HG03432 (cell line): Measurements from ENCODE around the gene FAM72C.
"Not testable (repeated sequence)": the region's sequence is repeated elsewhere in the genome, so short reads cannot be mapped to it uniquely, and the experiment has no call there.

Source experiments
- ATAC-seq: cut with Tn5 transposase; IDR thresholded peaks from one replicate; pipeline ENCODE4 v1.9.1; 2021; ENCODE audit warnings: mild to moderate bottlenecking, moderate library complexity; ENCODE audit not compliant: unreplicated experiment

The FAM72C gene

DNA sequence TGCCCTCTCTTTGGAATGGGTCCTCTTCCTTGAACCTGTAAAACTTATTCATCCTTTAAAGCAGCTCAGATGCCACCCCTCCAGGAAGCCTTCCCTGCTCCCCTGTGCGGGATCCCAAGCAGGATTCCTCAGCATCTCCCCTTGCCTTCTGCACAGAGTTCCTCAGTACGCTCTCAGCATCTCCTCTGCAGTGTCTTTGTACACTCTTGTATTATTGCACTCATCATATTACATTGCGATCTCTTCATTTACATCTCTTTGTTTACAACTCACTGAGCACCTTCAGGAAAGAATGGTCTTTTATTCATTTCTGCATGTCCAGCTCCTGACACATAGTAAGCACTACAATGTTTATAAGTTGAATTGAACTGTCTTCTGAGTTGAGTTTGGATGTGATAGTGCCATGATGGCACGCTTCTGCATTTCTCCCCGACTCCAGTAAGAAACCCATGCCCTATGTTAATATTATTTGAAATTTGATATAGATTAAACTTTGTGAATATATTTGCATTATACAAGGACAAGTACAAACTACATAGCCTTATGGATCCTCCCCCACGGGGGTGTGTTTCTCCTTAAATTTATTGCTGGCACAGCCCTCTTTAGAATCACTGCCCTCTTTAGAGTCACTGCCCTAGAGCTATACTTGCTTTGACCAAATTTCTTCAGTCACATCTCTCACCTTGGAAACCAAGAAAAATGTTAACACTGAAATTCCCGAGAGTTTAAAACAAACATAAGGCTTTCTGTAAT lies 13.1 kb upstream of the FAM72C start:
- not testable (repeated sequence) for ATAC-seq

DNA sequence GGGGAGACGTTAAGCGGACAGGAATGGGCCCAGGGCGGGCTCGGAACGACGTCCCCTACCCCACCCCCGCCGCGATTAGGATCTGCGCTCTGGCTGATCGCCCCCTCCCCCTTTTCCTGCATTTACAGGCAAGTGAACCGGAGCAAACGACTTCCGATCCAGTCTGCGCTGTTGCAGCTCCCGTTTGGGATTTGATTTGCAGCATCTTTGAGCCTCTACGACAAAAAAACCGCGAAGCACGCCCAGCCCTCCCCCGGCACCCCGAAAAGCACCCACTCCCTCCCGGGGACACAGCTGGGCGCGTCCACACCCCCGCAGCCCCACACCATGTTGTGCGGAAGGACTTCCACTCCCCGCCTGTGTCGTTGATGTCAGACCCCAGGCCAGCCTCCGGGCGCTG lies 2.6 kb upstream of the FAM72C start:
- ATAC-seq = not testable (repeated sequence)

DNA sequence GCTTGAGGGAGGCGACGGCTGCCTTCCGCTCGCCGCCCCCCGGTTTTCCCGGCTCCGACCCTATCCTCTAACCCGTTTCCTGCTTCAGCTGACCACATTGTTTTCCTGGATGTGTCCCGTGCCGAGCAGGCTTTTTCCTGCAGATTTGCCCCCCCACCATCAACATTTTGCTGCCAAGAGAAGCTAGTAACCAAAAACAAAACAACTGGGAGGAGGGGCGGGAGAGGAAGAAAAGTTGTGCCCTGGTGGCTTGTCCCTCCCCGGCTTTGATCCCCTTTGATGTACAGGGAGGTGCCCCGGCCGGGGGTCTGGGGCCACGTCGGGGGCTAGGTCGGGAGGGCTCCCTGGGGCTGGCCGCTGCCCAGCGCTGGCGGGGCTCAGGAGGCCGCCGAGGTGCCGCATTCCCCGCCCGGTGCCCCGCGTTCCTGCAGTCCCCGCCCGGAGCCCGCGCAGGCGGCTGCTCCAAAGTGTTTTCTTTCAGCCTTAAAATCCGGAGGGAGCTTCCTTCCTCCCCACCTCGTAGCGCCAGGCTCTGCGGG lies 2.2 kb upstream of the FAM72C start:
- ATAC-seq = not testable (repeated sequence)

DNA sequence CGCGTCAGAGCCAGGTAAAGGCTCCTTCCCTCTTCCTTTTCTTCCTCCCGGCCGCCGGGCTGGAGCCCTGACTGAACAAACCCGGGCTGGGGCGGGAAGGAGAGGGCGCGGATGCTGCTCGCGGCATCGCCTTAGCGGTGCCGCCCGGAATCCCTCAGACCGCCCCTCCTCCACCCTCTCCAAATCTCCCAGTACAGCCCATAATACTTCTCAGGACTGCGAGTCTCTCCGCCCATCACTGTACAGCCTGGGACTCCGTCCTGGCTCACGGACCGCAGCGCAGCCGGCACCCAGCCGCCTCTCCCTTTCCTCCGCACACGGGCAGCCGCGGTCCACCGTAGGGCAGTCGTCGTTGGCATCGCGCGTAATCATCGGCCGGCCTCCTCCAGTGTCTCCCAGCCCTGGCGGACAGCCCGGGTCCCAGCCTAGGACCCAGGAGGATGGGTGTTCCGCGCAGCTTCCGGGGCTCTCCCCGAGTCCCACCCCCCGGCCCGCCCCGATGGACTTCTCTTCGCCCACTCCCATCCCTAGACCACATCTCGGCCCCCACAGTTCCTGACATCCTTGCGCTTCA lies 1.1 kb upstream of the FAM72C start:
- peak; percentile 18 for ATAC-seq

DNA sequence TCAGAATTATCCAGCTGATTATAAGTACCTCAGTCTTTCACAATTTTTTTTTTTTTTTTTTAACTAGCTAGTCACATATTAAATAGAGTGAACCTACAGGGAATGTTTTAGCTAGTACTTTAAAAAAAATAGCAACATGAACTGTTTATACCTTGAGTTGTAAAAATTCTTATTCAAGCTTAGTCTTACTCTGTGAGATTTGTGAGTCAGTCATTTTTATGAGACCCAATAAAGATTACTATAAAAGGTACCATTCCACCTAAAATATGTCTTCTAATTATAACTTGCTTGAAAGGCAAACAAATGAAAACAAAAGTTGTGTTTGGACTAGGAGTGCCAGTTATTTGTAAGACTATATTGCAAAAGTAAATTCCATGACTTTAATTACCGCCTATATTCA lies 5.9 kb downstream of the FAM72C start:
- ATAC-seq = not testable (repeated sequence)

DNA sequence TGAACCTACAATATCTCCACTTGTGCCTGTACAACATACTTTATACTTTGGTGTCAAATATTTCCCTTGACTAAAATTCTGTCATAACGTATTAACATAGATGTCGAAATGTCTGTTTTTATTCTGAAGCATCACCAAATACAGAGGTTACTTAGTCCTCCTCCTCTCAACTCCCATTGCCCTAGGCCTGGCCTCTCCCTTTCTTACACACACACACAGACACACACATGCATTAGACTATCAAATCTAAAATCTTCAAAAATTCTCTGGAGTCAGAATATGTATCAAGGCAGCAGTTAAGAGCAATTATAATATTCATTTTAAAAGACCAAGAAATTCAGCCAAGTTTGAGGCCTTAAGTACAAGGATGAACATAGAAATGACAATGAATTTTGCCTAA lies 7.5 kb downstream of the FAM72C start:
- not testable (repeated sequence) for ATAC-seq

DNA sequence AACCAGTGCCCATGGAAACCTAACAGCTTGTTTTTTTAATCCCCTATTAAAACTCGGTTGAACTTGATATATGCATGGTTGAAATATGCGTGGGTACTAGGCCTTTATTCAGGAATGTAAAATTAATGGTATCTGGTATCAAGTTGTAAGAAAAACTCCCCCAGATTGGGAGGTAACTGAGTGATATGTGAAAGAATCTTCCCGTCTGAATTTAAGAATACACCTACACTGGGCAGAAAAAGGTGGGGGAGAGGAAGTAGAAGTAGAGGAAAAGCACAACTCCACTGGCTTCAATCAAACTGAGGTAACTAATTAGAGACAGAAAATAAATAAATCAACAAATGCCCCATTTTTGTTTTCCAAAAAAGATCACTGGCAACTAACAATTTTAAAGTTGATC lies 15.9 kb downstream of the FAM72C start:
- ATAC-seq = not testable (repeated sequence)

DNA sequence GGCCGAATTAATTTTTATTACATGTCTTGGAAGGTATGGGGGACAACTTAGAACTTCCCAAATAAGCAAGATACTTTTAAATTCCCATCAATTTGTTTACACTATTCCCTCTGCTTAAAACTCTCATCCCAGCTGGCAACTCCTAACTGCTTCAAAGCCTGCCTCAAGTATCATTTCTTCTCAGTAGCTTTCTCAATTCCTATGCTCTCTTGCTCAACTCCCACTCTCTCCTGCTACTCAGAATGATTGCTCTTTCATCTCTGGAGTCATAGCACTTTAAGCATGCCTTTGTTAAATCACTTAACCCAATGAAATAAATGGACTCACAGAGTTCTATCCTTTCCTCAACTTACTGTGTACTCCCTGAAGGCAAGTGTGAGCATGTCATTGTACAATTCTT lies 18.9 kb downstream of the FAM72C start:
- not testable (repeated sequence) for ATAC-seq

DNA sequence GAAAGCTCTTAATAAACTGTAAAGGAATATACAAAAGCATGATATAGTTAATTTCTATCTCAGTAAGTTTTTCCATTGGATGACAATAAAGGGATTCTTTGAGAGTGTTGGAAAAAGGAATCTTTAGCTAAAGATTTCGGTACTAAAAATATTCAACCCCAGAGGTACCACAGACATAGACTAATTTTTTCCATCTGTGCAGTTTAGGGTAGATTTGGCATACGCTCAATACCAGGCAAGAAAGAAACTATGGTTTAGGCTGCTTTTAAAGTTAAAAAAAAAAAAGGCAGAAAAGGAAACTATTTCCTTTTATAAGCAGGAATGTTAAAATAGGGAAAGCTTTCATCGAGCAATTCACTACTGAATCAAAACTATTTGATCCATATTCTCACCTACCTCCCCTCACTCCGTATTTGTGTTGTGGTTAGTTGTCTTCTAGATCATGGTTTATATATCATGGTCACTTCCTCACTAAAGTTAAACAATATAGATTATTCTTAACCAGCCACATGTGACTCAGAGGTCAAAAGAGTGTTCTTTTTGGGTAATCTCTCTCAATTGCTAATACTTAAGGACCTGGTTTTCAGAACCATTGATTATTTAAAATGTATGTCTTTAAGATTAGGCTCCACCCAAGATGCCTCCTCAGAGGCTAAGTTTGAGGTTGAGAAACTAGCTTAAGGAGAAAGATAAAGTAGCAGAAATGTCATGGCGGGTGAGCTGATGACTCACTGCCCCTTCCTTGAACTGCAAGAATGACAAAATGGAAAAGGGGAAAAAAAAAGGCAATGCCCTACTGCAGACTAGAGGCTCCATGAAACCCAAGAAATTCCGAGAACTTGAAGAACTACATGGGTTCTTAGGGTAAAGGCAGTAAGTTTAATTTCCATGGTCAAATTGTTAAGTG lies 20.0 kb downstream of the FAM72C start:
- not testable (repeated sequence) for ATAC-seq

DNA sequence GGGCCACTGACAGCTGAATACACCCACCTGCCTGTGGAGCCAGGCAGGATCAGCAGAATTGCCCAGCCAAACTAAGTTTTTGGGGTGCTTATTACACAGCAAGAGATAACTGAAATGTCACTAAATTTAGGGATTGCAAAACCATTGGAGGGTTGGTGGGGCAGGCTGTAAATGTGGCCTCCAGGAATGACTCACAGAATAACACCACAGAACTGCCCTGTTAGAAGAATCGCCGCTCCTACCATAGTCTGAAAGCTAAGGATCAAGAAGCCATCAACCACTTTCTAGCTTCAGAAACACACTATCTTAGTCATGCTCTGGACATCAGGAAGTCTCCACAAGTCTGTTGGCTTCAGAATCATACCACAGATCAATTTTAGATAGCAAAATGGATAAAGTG lies 24.0 kb downstream of the FAM72C start:
- not testable (repeated sequence) for ATAC-seq

DNA sequence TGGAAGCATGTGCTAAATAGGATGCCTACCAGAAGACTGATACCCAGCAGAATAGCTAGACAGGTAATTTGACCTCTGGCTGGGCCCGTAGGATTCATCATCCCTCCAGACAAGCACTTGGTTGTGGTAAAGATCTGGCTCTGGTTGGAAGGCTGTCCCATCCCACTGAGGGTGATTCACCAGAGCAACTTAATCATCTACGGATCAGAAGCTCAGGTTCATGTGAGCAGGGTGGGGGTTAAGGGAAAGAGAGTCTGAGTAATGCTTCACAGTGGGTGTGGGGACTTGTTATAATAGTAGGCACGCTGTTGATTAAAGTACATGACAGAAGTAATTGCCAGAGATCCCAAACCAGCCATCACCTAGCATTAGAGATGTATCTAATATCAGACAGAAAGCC lies 26.5 kb downstream of the FAM72C start:
- not testable (repeated sequence) for ATAC-seq

DNA sequence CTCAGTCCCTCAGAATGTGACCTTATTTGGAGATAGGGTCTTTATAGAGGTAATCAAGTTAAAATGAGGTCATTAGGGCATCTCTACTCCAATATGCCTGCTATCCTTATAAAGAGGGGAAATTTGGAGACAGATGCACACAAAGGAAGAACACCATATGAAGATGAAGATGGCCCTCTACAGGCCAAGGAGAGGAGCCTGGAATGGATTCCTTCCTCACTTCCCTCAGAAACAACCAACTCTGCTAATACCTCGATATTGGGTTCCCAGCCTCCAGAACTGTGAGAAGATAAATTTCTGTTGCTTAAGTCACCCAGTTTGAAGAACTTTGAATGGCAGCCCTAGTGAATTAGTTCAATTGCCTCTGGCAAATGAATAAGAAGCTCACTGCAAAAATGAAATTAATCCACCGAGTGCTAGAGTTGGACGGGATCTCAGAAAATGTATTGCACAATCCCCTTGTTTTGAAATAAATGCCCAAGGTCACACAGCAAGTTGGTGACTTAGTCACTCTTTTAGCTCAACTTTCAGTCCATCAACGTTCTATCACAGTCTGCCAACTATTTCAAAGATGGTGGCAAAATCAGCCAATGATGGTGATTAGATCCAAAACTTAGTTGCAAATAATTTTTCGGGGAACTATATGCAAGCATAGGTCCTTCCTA lies 27.1 kb downstream of the FAM72C start:
- not testable (repeated sequence) for ATAC-seq

DNA sequence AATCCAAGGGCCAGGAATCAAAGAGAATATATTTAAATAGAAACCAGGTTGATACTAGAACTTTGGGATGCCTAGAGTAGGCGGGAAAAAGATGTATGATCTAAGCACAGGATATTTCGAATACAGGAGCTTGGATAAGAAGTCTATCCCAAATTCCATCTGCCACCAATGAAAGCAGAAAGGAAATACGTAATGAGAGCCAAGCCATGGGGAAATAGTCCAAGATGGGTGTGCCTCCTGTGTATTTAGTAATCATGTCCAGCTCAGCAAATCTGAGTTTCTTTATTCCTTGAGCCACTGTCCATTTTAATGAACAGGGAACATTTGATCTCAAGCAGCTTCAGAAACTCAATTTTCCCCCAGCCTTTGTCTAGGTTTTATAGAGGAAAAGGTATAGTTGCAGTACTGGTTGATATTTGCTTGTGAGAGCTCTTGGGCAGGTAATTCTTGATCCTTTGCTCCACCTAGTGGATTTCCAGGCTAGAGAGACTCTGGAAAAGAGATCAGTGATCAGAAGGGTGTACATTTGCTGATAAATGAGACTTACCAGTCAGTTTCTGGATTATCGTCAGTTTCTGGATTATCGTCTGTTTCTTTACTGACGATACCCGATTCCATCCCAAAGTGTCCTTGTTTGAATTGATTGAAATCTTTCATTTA lies 28.3 kb downstream of the FAM72C start:
- ATAC-seq = not testable (repeated sequence)

DNA sequence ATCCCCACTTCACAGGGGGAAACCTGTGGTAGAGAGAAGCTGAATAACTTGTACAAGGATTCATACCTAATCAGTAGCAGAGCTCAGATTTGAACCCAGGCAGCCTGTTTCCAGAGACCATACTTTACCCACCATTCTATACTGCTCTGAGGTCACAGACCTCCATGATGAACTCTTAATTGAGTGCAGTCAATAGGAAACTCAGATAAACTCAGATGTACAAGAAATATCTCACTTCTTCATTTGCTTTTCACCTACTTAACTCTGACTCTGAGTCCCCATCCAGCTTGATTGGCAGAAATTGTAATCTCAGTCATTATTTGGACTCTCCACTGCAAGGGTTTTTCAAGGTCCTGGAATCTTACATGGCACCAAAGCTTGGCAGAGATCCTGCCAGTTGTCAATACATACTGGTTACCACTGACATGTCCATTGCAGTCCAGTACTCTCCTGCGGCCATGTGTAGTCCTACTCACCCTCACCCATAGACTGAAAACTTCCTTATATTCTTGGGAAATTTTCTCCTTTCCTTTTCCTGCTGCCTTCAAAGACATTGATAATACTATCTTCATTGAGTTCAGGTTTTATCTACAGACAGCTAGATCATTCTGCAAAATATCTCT lies 29.4 kb downstream of the FAM72C start:
- ATAC-seq = not testable (repeated sequence)

DNA sequence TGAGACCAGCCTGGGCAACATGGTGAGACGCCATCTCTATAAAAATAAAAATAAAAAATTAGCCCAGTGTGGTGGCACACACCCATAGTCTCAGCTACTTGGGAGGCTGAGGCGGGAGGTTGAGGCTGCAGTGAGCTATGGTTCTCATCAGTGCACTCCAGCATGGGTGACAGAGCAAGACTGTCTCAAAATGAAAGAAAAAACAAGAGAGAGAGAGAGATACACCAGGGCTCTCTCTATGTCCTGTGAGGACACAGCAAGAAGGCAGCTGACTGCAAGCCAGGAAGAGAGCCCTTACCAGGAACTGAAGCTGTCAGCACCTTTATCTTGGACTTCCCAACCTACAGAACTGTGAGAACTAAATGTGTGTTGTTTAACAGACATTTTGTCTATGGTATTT lies 32.1 kb downstream of the FAM72C start:
- ATAC-seq = not testable (repeated sequence)

DNA sequence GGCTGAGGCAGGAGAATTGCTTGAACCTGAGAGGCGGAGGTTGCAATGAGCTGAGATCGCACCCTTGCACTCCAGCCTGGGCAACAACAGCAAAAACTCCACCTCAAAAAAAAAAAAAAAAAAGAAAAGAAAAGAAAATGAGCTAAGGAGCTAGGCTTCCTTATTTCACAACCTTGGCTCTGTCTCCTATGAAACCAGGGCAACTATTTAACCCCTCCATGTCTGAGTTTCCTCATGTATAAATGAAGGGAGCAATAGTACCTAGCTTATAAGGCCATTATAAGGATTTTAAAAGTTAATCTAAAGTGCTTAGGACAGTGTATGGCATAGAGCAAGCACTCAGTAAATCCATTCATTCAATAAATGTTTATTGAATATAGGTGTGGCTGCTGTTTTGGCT lies 32.9 kb downstream of the FAM72C start:
- ATAC-seq = not testable (repeated sequence)

DNA sequence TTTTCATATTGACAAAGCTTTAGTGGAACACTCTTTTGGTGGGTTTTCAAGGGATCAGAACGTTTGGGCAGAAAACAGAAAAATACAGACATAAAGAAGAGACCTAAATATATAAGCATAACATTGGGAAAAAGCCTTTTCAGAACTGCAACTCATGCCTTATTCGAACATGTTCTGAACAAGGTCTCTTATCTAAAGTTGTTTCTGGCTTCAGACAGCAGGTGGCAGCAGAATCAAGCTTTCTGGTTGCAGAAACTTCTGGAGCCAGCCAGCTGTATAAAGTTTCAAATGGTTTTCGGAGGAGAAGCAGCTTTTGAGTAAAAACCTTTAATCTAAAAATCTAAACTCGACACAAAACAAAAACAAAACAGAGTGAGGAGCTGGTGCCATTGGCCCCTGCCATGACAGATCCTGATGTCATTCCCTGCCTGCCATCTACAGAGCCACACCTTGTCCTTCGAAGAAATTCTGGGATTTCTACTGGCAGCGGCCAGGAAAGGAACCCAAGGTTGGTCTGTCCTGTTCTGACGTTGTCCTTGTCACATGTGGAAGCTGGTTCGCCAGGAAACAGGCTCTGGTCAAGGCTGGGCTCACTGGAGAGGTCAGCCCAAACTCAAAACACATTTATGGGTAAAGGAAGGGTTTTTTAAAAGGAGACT lies 35.2 kb downstream of the FAM72C start:
- peak; percentile 60 for ATAC-seq

DNA sequence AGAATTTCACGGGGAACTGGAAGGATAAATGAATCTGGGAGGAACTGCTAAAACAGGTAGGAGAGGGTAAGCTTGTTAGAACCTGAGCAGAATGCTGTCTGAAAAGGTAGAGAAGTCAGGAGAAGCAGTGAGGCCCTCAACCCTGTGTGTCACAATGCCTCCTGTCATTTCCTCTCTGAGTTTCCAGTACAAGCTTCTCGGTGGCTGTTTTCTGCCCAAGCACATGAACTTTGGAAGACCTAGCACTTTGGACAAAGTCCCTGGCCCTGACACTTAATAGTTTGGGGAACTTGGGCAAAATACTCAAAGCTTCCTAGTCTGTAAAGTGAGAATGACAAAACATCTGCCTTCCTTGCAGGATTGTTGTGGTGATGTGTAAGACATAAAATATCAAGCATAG lies 52.7 kb downstream of the FAM72C start:
- not testable (repeated sequence) for ATAC-seq

DNA sequence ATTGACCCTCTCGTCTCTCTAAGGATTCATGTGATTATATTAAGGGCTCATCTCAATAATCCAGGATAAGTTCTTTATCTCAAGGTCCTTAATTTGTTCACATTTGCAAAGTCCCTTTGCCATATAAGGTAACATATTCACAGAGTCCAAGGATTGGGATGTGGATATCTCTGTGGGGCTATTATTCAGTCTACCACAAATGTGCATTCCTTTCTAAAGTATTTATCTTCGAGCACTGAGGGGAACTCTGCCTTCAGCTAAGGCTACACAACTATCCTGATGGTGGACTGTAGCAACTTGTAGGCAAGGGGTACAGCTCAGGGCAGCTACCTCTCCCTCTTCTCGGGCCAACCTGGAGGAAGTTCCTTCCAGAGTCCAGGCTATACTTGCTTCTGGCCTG lies 53.2 kb downstream of the FAM72C start:
- not testable (repeated sequence) for ATAC-seq
